Thyroid gland (tissue), 4 donors: ENCODE measurements around the gene CCBE1.

Experiments used
- POLR2A ChIP-seq, 2 donors: fragments of 450-650 bp; IDR thresholded peaks; one replicate each; pipeline ENCODE4 v1.6.1; 2017; ENCODE audit warnings: antibody characterized with exemption in 2 of 2, mild to moderate bottlenecking in 2 of 2, moderate library complexity in 1 of 2
- TF ChIP-seq, protein P1 (sequence below), 6 experiments: fragments of 200-600 bp in 3 of 6; fragments of 450-650 bp in 3 of 6; sonication (generic) in 3 of 6; IDR thresholded peaks; one replicate each; pipeline ENCODE4 v1.5.1; 2016 to 2019; ENCODE audit warnings: antibody characterized with exemption in 6 of 6, mild to moderate bottlenecking in 2 of 6, inconsistent platforms in 1 of 6, moderate library complexity in 1 of 6

DNA sequence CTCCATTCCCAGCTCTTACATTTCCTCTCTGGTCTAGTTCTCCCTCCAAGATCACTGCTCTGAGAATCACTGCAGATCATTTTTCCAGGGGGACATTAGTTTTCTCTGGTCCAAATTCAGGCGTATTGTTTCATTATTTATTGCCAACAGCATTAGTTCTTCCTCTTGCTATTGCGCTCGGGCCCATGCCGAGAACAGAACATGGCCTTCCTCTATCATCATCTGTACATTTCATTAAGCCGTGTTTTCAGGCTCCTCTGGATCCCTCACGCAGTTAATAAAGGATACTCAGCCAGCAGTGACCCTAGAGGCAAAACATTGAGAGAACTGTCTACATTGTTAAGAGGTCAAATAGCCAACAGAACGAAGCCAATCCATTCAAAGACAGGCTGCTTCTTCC is 63.9 kb downstream of the CCBE1 start:
- TF ChIP-seq, protein P1, sequence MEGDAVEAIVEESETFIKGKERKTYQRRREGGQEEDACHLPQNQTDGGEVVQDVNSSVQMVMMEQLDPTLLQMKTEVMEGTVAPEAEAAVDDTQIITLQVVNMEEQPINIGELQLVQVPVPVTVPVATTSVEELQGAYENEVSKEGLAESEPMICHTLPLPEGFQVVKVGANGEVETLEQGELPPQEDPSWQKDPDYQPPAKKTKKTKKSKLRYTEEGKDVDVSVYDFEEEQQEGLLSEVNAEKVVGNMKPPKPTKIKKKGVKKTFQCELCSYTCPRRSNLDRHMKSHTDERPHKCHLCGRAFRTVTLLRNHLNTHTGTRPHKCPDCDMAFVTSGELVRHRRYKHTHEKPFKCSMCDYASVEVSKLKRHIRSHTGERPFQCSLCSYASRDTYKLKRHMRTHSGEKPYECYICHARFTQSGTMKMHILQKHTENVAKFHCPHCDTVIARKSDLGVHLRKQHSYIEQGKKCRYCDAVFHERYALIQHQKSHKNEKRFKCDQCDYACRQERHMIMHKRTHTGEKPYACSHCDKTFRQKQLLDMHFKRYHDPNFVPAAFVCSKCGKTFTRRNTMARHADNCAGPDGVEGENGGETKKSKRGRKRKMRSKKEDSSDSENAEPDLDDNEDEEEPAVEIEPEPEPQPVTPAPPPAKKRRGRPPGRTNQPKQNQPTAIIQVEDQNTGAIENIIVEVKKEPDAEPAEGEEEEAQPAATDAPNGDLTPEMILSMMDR (IDR thresholded peaks at IDR 0.05), result no peak
- TF ChIP-seq POLR2A (IDR thresholded peaks at IDR 0.05), result no peak
